HG03060 (cell line): ENCODE measurements around the gene FOXP3.
"Not testable (repeated sequence)": the region's sequence is repeated elsewhere in the genome, so short reads cannot be mapped to it uniquely, and the experiment has no call there.

Experiments
- ATAC-seq: cut with Tn5 transposase; IDR thresholded peaks from one replicate; pipeline ENCODE4 v1.9.1; 2021; ENCODE audit warnings: low read depth, moderate number of reproducible peaks; ENCODE audit not compliant: unreplicated experiment

FOXP3 gene, protein sequence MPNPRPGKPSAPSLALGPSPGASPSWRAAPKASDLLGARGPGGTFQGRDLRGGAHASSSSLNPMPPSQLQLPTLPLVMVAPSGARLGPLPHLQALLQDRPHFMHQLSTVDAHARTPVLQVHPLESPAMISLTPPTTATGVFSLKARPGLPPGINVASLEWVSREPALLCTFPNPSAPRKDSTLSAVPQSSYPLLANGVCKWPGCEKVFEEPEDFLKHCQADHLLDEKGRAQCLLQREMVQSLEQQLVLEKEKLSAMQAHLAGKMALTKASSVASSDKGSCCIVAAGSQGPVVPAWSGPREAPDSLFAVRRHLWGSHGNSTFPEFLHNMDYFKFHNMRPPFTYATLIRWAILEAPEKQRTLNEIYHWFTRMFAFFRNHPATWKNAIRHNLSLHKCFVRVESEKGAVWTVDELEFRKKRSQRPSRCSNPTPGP

DNA sequence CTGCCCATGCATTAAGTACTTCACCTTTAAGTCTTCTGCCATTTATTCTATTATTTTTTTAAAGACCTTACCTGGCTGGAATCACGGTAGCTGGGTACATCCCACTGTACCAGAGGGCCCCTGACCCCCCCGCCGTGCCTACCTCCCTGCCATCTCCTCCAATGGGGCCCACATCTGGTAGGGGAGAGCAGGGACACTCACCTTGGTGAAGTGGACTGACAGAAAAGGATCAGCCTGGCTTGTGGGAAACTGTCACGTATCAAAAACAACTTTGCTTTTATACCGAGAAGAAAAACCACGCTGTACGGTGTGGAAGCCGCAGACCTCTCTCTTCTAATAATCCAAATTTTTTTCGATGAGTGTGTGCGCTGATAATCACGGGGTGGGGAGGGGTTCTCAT is at the start of gene FOXP3:
Gene FOXP3, minus strand, starts transcription at position 251 of the 400 bp plus-strand sequence. CDS start 6,205 bp downstream, outside the sequence.
- ATAC-seq = no peak

GRCh38 chrX:49312176-49312575 is 47.7 kb upstream of the FOXP3 start:
- ATAC-seq = no peak

GRCh38 chrX:49310371-49310770 is 45.9 kb upstream of the FOXP3 start:
- ATAC-seq = no peak

DNA sequence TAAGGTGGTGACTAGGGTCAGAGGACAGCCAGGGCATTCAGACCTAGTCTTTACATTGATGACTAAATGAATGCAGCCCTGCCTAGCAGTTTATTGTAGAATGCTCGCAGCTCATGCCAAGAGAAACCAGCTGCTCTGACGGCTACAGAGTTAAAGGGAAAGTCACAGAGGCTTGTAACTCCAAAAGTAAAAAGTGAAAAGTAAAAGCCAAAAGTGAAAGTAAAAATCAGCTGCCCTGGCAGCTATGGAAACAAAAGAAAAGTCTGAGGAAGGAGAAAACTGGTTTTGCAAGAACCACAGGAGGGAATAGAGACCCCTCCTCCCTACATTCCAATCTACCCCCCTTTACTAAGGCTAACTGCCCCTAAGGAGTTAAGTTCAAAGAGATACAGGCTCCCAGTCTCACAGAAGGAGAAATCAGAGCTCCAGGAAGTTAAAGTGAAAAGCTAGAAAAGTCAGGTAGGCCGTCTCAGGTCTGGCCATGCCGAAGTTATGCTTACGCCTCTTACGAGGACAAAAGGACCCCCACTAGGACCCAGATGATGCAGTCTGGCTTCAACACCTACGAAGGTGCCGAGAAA is 45.0 kb upstream of the FOXP3 start:
- ATAC-seq = no peak

DNA sequence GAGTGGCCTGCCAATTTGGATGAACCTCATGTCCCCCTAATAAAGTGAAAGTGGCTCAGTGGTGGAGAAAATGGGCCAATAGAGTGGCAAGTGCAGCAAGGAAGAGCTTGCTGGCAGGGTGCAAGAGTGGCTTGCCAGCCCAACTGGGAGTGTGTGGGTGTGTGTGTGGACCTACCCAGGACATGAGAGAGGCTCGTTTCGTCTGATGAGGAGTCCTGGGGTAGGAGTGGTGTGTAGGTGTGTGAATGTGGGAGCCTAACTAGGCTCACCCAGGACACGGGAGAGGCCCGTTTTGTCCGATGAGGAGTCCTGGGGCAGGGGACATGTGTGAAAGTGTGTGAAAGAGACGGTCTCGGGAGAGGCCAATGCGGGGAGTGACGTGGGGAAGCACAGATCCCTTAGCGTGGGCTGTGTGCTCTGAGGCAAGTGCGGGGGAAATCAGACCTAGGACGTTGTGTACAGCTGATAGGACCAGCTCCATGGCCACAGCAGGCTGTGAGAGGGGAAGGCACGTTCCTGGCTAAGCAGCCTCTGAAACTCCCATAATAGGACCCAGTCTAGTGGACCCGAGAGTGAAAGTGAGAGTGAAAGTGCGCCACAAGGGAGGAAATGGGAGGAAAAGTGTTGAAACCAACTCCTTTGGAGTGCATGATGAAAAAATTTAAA is 44.2 kb upstream of the FOXP3 start:
- ATAC-seq = no peak

GRCh38 chrX:49307775-49308174 is 43.3 kb upstream of the FOXP3 start:
- ATAC-seq = not testable (repeated sequence)

GRCh38 chrX:49303346-49303745 is 38.8 kb upstream of the FOXP3 start, which contains the start of gene GAGE10:
GAGE10 (plus strand) TSS chrX:49303646; CDS start chrX:49304860, 1,214 bp downstream.
- ATAC-seq = no peak

- no peak for ATAC-seq
Observed at GRCh38 chrX:49300703-49301102, 36.2 kb upstream of the FOXP3 start.

- not testable (repeated sequence) for ATAC-seq
Observed at GRCh38 chrX:49299293-49299692, 34.8 kb upstream of the FOXP3 start.

DNA sequence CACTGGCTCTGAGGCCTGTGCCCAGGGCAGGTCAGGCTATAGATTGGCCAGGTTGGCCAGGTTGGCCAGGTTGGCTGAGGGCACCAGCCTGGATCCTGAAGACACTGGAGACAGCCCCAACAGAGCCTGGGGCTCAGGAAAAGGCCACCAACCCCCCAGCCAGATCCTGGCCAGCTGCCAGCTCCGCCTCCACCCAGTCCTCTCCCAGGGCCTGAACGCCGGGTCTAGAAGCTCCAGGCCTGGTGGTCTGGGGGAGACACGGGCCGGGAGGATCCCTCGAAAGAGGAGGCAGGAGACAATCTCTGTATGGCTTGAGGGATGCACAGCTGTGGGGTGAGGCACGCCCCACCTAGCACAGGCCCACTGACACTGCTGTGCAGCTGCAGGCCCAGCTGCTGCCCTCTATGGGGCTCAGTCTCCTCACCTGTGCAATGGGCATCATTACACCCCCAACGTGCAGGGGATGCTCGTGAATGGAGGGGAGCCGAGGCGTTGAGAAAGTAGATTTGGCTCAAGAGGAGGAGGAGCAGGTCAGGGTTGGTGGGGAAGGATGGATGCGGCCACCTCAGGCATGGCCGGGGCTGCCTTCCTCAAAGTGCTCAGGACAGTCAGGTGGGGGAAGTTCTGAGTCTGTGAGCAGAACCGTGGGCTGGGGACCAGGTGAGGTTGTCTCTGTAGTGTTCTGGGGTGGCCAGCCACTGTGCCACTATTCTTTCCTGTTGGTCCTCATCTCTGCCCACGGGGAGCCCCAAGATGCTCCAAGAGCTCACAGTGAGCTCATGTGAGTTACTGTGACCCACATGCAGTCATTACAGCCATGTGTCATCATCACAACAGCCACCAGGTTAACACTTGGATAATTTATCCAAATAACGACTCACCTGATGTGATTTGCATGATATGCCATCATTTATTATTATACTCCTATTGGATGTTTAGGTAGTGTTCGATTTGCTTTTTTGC is 28.2 kb upstream of the FOXP3 start:
- ATAC-seq = no peak

DNA sequence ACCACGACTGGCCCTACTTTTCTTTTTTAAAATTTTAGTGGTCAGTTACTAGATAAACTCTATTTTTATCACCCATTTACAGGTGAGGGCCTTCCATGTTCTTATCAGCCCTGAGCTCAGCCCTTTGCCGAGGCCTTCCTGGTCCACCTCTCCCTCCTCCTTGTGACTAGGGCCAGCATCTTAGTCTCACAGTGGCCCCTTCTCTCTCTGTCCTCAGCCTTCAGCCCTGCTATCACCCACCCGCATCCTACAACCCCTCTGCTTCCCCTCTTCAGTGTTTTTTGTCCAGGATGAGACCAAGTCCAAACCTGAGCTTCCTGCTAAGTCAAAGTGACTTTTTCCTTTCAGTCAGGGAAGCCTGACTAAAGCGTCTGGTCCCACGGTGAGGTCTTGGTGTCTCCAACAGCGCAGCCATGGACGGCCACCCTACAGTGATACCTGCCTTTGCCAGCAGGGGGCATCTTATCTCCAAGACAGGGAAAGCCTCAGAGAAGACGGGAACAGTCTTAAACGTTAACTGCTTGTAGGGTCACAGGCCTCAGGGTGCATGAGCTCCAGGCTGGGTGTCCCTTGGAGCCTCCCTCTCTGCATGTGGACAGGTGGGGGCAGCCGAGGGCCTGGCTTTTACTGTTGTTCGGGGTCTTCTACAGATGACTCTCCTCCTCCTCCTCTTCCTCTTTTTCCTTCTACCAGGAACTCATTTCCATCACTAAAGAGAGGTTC is 27.3 kb upstream of the FOXP3 start:
- no peak for ATAC-seq

DNA sequence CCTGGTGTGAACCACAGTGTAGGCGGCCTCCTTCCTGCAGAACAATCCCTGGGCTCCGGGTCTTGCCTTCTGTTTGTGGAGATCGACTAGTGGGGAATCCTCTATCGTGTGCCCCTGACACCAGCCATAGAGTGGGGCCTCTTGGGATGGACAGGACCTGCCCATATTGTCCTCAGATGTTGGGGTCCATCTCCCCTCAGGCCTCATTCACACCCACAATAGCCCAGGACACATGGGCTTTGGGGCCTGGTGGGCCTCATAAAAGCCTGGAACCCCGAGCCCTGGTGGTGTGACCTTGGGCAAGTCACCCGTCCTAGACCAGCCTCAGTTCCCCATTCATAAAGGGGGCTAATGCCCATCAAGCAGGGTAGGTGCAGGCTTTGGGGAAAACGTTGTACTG is 25.7 kb upstream of the FOXP3 start:
- ATAC-seq = no peak

- ATAC-seq = no peak
Observed at GRCh38 chrX:49287665-49288064, 23.2 kb upstream of the FOXP3 start.

DNA sequence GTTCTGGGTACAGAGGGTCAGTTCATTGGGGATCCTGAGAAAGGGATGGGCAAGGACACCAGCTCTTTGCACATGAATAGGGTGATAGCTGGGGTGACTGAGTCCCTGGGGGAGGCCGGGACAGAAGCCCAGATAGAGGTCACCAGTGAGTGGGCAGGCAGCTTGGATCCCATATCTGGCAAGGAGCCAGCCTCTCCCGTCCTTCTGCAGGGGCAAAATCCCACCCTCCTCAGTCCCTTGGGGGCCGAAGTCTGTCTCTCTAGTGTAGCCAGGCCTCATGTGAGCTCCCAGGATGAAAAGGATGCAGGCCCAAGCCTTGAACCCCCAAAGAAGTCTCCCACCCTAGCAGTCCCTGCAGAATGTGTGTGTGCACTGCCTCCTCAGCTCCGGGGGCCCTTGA is 22.1 kb upstream of the FOXP3 start:
- no peak for ATAC-seq

DNA sequence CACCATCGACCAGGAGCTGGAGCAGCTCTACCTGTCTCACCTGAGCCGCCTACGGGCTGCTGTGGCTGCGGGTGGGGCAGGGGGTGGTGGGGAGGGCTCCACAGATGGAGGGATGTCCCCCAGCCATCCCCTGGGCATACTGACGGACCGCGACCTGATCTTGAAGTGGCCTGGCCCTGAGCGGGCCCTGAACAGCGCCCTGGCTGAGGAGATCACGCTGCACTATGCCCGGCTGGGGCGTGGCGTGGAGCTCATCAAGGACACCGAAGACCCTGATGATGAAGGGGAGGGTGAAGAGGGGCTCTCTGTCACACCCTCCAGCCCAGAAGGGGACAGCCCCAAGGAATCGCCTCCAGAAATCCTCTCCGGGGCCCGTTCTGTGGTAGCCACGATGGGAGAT is 21.6 kb upstream of the FOXP3 start:
- no peak for ATAC-seq

- no peak for ATAC-seq
Observed at GRCh38 chrX:49284212-49284611, 19.7 kb upstream of the FOXP3 start.

DNA sequence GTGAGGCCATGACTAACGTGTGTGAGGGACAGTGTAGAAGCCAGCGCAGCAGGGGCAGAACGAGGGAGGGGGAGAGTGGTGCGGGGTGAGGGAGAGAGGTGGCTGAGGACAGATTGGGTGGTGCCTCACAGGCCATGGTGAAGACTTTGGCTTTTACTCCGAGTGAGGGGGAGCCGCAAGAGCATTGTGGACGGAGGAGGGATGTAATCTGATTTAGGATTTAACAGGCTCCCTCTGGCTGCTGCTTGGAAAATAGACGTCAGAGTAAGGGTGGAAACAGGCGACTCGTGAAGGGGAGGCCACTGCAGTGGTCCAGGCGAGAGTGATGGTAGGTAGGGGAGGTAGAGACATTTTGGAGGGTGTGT is 18.1 kb upstream of the FOXP3 start:
- no peak for ATAC-seq

- no peak for ATAC-seq
Observed at GRCh38 chrX:49278081-49278480, 13.6 kb upstream of the FOXP3 start.

GRCh38 chrX:49277535-49277830 is 13.0 kb upstream of the FOXP3 start:
- ATAC-seq = no peak
